Hematopoietic multipotent progenitor cell treated with erythropoietin and hydrocortisone succinate and interleukin-3 and kit ligand, for 17 days (in vitro differentiated cells): ENCODE results near the gene LY6G6F.

Experiments used
- DNase-seq: peaks from one replicate; pipeline ENCODE4 v3.0.0-alpha.2; 2015; ENCODE audit warnings: low spot score

LY6G6F gene

GRCh38 chr6:31723980-31724691, 17.5 kb downstream of the LY6G6F start:
- DNase-seq: no peak

DNA sequence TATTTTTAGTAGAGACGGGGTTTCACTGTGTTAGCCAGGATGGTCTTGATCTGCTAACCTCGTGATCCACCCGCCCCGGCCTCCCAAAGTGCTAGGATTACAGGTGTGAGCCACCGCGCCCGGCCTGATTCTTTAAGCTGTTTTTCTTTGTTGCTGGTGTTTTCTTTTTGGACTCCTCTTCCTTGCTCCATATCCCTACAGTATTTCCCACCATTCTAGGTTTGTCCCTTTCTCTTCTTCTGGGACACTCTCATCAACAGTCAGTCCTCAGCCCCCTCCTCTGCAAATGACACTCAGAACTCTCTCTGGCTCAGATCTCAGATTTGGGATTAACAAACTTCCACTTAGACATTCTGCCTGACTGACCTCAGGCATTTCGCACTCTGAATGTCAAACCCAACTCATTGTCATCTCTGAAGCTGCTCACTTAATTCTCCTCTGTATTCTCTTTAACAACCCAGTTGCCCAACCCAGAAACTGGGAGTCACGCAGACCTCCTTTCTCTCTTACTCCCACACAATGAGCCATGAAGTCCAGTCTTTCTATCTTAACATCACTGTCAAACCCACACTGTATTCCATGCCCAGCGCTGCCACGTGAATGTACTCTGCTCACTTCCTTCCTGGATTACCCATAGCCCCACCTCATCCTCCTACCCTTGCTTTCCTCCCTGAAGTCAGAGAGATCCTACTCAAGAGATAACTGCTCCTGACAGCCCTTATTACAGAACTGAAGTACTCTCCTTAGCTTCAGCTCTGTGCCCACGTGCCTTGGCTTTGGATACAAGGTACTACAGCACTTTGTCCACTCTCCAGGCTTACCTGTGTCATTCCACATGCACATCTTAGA, 19.1 kb downstream of the LY6G6F start:
- no peak for DNase-seq

DNA sequence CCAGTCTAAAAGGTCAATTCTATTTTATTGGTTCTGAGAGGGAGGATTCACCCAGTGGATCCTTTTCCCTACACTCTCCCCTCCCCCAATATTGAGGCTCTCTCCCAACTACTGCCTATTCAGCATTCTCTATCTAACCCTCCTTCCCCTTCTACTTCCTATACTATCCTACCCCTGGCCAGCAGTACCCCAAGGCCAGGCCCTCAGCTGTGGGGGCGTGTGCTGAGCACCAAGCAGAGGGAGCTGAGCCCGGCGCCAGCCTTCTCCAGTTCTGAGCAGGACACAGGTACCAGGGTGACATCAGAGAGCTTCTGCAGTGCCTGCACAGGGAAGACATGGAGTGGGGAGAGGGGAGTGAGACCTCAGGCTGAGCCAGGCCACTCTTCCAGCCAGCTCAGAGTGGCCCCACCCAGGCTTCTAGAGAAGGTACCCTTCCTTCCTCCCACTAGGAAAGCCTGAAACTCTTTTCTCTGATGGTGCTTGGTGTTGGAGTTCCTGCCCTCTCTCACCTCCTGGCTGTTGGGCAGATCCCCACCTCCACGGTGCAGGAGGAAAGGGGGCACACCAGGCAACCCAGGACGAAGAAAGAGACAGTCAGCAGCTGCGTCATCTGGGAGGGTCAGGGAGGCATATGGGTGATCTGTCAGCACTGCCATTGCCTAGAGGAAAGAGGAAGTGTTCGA, 20.5 kb downstream of the LY6G6F start:
- no peak for DNase-seq

DNA sequence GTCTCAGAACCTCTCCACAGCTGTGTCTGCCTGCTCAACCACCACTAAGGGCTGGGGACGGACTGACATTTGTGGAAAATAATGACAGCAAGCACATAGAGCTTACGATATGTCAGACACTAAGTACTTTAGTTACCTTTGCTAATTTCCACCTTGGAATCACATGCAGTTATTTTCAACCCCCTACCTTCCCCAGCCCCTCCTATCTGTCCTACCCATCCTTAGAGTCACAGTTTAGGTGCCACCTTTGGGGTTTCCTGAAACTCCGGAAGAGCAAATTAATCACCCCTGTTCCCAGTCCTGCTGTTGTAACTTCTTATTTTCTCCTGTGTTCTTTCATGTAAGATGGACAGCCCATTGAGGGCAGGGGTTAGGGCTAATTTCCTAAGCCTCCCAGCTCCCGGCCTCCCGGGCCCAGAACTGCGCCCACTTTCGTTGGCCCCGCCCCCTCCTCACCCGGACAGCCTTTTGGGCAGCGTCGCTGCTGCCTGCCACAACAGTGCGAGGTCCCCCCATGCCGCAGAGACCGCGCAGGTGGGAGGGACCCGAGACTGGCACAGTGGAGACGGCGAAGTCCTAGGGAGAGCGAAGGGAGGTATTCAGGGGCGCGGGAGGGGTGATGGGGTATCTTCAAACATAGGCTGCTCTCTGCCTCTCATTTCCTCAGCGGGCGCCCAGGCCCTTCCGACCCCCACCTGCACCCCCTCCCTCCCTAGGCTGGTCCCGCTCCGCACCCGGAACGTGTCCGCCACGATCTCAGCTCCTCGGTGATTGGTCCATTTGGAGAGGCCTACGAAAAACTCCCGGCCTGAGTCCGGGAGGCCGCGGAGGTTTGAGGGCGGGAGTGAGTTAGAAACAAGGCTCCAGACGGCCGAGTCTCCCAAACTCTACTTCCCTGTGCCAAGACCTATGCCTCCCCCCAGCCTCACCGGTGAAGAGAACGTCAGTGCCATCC, 21.3 kb downstream of the LY6G6F start:
- DNase-seq: no peak

DNA sequence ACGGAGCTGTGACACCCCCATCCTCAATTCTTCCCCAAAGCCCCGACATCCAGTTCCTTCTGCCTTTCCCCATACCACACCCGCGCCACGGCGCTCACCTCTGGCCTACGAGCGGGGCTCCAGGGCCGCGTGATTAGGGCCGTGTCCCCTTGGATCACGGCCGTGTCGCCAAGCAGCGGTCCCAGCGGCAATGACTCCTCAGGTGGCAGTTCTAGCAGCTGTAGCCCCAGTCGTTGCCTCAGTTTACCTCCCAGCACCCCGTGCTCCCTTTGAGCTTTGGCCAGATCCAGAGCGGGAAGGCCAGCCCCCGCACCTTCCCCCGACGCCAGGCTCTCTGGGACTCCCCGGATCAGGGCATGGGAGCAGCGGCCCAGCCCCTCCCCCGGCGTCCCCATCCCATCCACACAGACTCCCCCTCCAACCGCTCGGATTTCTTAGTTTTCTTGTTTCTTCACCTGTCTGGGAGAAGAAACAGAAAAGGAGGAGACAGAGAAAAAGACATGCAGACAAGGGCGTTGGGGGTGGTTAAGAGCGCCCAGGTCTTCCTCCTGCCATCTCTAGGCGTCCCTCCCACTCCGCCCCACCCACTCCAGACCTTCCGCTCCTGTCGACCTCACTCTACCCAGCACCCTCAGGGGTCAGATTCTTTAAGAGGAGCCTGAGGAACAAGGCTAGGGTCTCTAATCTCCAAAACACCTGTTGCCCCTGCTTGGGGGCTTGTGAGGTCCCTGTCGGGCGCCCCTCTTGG, 22.3 kb downstream of the LY6G6F start, which contains the start of gene DDAH2:
Gene DDAH2, minus strand, starts transcription at position 533 of the 748 bp plus-strand sequence. Its CDS starts 138 bp downstream, at position 395.
- DNase-seq: no peak

DNA sequence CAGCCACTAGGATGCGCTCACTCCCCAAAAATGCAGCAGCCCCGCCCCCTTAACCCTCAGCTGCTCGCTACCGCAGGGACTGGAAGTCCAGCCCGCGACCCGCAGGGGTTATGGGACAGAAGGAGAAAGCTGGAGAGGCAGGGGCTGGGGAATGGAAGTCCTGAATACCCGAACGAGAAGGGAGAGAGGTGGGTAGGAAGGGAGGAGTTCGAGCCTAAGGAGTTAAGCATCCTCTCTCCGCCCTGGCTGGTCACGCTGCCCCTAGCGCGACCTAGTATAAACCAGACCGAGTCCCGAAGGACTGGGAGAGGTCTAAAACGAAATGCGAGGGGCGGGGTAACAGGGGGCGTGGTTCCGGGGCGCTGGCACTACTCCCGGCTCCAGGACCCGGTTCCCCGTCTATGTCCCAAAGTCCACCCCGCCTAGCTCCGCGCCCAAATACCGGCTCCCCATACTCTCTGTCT, 22.9 kb downstream of the LY6G6F start:
- DNase-seq: peak; percentile 85

- DNase-seq: peak; percentile 79
Observed at GRCh38 chr6:31729979-31730630, 23.4 kb downstream of the LY6G6F start.

DNA sequence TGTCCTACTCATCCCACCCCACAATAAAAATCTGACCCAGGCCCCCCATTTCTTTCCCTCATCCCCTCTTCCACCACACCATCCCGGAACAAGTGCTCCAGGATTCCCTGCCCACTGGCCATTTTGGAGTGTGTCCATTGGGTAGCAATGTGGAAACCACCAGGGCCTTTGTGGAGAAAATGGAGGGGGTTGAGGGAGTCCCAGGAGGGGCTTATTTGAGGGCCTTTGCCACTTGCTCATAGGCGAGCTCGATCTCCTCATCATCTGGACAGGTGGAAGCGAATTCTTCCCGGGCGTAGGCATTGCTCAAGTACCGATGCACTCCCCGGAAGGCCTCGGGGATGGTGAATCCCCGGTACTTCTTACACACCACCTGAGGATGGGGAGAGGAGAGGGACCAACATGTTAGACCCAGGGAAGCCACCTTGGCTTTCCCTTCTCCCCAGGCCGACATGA, 24.0 kb downstream of the LY6G6F start:
- DNase-seq: no peak

DNA sequence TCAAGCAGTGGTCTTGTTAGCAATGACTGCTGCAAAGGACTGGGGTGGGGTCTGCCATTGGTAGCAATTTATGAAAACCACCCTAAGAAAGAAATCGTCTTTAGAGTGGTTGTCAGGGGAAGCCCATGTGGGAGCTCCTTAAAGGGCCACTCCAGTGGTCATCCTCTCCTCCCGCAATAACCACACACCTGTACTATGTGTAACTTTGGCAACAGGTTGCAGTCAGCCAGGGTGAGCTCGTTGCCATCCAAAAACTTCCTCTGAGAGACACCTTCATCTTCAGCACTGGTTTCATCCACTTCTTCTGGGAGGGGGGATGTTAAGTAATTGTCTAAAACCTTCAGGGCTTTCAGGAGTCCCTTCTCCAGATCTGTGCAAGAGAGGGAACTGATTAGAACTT, 25.4 kb downstream of the LY6G6F start:
- DNase-seq: no peak

DNA sequence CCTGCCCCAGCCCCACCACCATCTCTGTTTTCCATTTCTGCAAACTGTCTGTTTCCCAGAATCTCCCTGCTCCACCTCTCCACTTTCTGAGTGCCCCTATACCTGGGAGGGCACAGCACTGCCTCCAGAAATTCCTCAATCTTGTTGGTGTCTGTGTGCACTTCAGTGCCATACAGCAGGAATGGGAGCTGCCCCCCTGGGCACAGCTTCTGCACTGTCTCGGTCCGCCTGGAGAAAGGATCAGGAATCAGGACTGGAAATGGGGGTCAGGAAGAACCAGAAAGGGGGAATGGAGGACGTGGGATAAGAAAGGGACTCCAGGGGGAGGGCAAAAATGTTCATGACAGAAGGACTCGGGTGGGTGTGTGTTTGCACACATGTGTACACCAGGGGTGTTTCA, 27.1 kb downstream of the LY6G6F start:
- no peak for DNase-seq

GRCh38 chr6:31734247-31734820, 27.7 kb downstream of the LY6G6F start:
- DNase-seq: no peak

- peak; percentile 63 for DNase-seq
Observed at GRCh38 chr6:31734821-31735406, 28.2 kb downstream of the LY6G6F start.

DNA sequence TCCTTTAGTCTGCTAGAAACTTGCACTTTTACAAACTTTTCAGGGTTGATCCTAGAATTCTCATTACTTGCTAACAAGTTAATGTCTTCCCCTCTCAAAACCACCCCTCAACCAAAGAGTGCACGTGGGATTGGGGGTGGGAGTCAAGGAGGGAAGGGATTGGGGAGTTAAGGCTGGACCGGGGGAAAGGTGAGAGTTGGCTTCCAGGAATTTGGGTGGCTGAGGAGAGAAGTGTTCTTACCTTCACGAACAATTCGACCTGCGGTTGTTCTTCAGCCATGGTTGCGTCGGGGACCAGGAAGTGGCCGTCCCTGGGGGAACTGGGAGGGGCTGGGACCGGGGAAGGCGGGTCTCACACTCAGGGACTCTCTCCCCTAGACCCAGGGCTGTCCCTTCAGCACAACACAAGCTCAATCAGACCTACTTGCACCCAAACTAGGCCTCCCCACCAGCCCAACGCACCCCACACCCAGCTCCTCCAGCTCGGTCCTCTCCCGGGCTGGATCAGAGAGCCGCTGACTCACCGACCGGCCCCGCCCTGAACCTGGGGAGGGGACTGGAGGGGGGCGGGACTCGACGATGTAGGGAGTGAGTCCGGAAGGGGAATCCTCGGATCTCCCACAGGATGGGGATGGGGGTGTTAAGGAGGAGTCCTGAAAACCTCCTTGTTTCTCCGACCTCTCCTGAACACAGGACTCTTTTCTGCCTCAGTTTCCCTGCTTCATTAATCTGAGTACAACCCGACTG, 29.5 kb downstream of the LY6G6F start, which contains the start of gene CLIC1:
Gene CLIC1, minus strand, starts transcription at position 510 of the 747 bp plus-strand sequence. Its CDS starts 230 bp downstream, at position 280.
- peak; percentile 84 for DNase-seq

GRCh38 chr6:31736768-31737314, 30.2 kb downstream of the LY6G6F start:
- DNase-seq: no peak

- no peak for DNase-seq
Observed at GRCh38 chr6:31737315-31737990, 30.8 kb downstream of the LY6G6F start.

DNA sequence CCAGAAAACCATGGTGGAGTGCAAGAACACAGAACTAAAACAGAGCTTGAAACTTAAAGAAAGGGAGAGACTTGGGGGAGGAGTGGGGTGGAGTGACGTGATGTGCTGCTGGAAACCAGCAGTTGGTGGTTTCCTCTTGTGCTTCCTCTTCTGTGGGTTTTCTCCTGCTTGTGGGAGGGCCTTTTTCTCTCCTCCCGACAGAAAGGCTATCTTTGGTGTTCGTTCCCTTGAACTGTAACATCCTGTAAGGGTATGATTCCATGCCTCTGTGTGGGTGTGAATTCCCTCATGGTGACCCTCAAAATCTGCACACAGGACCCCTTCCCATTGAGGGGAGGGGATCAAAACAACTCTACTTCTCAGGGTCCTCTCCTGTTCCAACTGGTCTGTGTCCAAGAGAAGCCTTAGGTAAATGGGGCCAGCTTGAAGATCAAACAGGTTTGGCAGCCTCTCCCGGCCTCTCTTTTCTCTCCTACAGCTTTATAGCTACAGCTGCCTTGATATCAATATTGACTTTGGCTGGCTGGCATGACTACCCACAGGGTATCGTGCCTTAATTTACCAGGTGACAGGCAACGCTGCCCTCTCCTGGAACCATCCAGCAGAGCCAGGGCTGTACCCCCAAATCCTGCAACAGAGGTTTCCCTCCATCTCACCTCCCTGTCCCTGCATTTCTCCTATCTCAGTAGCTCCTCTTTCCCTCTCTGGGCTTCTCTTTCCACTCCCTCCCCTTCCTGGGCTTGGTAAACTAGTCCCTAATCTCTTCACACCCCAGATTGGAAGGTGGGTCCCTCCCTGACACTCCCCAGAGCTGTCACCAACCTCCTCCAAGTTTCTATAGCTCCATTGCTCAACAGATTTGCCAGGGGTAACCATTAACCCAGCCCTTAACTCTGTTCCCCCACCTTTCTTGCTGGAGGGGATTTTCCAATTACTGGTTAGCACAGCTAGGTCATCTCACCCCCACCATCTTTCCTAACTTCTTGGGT, 31.6 kb downstream of the LY6G6F start:
- DNase-seq: peak; percentile 66
